ENCODE results near the gene DNAJB8.

The DNAJB8 gene

DNA sequence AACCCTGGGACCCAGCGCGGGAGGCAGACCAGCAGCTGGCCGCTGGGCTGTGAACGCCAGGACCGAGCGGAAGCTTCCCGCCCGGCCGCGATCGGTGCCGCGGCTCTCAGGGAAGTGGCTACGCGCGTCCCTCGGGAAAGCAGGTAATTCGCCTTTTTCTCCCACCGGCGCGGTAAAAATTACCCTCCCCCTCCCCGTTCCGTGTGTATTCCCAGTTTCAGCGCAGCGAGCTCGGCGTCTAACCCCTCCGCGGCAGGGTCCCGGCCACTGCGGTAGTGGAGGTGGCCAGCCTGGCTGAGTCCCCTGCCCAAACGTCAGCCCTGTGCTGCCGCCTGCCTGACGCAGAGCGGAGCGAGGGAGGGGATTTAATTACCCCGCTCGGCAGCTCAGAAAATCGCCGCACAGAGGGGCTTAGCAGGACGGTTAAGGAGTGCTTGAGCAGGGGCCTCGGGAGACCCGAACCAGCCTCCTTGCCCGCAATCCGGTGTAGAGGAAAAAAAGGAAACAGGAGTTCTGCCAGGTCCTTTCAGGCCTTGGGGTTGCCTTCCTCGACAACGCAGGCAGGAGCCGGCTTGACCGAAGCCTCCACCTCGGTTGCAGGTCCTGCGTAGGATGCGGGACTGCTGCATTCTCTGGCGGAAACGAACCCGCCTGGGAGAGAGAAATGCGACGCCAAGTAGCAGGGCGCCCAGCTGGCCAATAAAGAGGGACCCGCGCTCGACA, 23.4 kb upstream of the DNAJB8 start:
- Mint-ChIP-seq H3K4me1 (peaks cover 24% of the 10 kb centered on the region), H3K4me3 (peak overlapping the region; percentile 69), H3K27me3 (peaks cover 70% of the 10 kb centered on the region), H3K9me3 (no peaks in the 10 kb centered on the region), H3K36me3 (ENCODE audit: low read depth) (no peaks in the 10 kb centered on the region), H3K27ac (no peak overlapping the region)
- peak; percentile 17 for DNase-seq
- ATAC-seq, result no peak

DNA sequence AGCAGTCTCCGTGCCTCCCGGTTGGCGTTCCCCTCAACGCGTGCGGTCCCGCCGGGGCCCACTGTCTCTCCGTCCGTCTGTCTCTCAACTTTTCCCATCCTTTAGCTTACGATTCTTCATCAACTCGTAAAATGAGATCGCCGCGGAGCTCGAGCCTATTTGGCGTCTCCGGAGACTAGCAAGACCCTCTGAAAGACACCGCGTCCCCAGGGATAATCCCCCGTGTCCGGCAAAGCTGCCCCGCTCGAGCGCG, 22.9 kb upstream of the DNAJB8 start:
- Mint-ChIP-seq H3K27ac (no peak overlapping the region), H3K4me3 (peak overlapping the region; percentile 69), H3K4me1 (peaks cover 24% of the 10 kb centered on the region), H3K27me3 (peaks cover 72% of the 10 kb centered on the region), H3K9me3 (no peaks in the 10 kb centered on the region), H3K36me3 (ENCODE audit: low read depth) (no peaks in the 10 kb centered on the region)
- DNase-seq (peak; percentile 15), ATAC-seq (no peak)

DNA sequence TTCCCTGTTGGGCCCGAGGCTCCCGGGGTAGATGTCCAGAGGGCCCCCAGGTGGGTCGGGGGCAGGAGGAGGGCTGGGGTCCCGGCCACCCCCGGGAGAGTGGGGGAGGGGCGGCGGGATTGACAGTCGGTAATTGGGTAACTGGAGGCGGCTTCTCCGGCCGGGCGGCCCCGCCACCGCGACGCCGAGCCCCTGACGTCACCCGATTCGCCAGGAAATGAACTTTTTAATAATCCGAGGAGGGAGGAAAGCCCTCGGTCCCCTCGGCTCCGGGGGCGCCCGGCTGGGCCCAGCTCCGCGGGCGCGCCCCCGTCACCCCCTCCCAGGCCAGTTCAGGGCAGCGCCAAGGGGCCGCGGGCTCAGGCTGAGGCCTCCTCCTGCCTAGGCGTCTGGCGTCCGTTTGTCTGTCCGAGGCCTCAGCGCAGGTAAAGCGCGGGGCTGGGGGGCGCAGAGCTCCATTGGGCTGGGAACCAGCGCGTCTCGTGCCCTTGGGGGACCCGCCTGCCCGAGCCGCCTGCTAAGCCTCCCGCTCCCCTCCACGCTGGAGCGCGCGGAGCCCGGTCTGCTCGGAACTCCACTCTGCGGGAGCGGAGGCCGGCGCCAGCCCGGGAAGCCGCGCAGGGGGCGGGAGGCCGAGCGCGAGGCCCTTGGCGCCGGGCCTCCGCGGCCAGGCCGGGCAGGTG, 22.4 kb upstream of the DNAJB8 start:
- Mint-ChIP-seq H3K9me3 (no peaks in the 10 kb centered on the region), H3K4me3 (peak overlapping the region; percentile 69), H3K4me1 (peaks cover 24% of the 10 kb centered on the region), H3K27me3 (peaks cover 72% of the 10 kb centered on the region), H3K36me3 (ENCODE audit: low read depth) (no peaks in the 10 kb centered on the region), H3K27ac (no peak overlapping the region)
- ATAC-seq, result no peak
- peak; percentile 40 for DNase-seq

DNA sequence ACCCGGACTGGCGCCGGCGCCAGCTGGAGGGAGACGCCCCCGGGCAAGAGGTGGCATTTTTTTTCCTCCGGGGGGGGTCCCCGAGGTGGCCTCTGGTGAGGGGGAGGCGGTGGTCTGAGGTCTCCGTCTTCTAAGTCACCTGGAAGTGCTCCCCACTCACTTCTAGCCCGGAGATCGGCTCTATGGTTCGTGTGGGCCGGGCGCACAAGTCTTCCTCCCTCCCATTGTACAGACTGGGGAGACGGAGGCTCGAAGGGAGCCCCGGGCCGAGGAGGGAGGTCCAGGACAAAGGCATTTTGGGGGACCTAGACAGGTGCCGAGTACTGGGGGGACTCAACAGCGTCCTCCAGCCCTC, 21.9 kb upstream of the DNAJB8 start:
- H3K27ac Mint-ChIP-seq, result no peak overlapping the region

DNA sequence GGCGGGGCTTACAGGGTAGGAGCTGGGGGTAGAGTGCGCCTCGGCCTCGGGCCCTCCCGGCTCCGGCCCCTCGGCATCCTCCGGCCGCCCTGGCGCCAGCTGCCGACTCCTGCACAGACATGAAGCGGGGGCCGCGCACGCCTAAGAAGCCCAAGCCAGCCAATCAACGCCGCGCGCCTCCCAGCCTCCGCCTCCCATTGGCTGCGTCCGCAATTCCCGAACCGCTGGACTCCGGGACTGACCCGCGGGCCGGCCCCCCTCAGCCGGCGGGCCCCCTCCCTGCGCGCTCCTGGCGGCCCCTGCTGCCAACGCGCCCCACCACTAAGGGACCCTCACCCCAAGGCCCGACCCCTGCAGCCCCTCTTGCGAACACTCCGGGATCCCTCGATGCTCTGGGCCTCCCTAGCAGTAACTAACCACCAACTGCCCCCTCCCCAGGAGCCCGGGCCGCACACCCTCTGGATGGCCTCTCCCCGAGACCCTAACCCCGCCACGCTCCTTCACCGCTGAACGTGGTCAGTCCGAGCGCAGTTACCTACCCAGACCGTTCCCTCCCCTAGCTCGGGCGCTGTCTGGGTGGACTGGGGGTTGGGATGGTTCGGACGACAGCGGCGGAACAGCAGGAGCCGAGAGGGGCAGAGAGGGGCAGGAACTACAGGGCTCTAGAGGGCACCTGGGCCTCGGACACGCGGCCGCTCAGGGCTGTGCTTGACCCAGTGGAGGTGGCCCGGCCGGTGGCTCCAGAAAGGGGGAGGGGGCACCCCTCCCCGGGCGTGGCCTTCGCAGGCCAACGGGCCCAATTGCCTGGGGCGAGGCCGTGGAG, 21.3 kb upstream of the DNAJB8 start:
- DNase-seq (peak; percentile 58), ATAC-seq (peak; percentile 48)
- peaks cover 33% of the 10 kb centered on the region for H3K4me1 Mint-ChIP-seq
- H3K36me3 Mint-ChIP-seq (ENCODE audit: low read depth), result no peaks in the 10 kb centered on the region
- H3K27ac Mint-ChIP-seq, result no peak overlapping the region
- peaks cover 74% of the 10 kb centered on the region for H3K27me3 Mint-ChIP-seq
- no peaks in the 10 kb centered on the region for H3K9me3 Mint-ChIP-seq
- peak overlapping the region; percentile 75 for H3K4me3 Mint-ChIP-seq

More for the DNA sequence above, 21.9 kb upstream of the DNAJB8 start:
- peak overlapping the region; percentile 63 for H3K4me3 Mint-ChIP-seq
- peaks cover 27% of the 10 kb centered on the region for H3K4me1 Mint-ChIP-seq
- H3K36me3 Mint-ChIP-seq (ENCODE audit: low read depth), result no peaks in the 10 kb centered on the region
- H3K27me3 Mint-ChIP-seq, result peaks cover 72% of the 10 kb centered on the region
- DNase-seq (peak; percentile 14), ATAC-seq (no peak)
- no peaks in the 10 kb centered on the region for H3K9me3 Mint-ChIP-seq

DNA sequence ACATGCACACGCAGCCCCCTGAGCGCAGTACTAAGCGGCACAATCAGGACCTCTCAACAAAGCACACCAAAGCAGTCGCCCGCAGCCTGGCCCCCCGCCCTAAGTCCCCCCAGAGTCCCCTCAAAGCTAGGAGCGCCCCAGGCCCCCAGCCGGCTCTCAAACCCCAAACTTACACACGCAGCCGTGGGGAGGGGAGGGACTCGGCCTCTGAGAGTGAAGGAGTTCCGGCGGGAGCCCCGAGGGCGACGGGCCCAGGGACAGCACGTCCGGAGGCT, 20.8 kb upstream of the DNAJB8 start:
- ATAC-seq (no peak), DNase-seq (no peak)
- Mint-ChIP-seq H3K27me3 (peaks cover 78% of the 10 kb centered on the region), H3K4me3 (peak overlapping the region; percentile 75), H3K27ac (no peak overlapping the region), H3K9me3 (no peaks in the 10 kb centered on the region), H3K36me3 (ENCODE audit: low read depth) (no peaks in the 10 kb centered on the region), H3K4me1 (peaks cover 37% of the 10 kb centered on the region)

DNA sequence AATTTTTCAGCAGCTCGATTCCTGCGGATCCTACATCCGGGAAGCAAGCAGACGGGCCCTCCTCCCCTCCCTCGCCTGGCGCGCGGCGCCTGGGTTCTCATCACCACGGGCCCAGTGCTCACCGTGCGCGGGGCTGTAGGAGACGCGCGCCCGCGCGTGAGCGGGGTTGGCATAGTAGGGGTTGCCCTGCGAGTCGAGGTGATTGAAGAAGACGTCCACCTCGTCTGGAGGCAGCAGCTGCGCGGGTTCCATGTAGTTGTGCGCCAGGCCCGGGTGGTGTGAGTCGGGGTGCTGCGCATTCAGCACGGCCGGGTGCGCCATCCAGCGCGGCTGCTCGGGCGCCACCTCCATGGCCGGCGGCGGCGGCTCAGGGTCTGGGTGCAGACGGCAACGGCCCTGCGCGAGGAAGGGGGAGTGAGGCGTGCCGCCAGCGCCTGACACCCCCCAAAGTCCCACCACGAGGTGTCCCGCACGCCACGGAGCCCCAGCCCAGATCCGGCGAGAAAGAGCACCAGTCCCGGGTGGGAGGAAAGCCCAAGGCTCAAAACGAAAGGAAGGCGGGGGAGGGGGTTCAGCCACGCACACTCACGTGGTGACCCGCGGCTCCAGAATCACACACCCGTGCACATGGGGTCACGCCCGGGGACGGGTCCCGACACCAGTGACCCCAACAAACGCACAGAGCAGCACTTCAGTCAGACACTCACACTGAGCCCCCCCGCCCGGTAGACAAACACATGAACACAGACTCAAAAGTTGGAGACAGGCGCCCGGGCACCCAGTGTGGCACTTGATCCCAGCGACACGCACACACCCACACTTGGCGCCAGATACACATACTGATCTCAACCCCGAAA, 20.2 kb upstream of the DNAJB8 start:
- ATAC-seq (no peak), DNase-seq (peak; percentile 25)
- H3K36me3 Mint-ChIP-seq (ENCODE audit: low read depth), result no peaks in the 10 kb centered on the region
- peak overlapping the region; percentile 75 for H3K4me3 Mint-ChIP-seq
- H3K27ac Mint-ChIP-seq, result no peak overlapping the region
- H3K4me1 Mint-ChIP-seq, result peaks cover 35% of the 10 kb centered on the region
- peaks cover 80% of the 10 kb centered on the region for H3K27me3 Mint-ChIP-seq
- H3K9me3 Mint-ChIP-seq, result no peaks in the 10 kb centered on the region

DNA sequence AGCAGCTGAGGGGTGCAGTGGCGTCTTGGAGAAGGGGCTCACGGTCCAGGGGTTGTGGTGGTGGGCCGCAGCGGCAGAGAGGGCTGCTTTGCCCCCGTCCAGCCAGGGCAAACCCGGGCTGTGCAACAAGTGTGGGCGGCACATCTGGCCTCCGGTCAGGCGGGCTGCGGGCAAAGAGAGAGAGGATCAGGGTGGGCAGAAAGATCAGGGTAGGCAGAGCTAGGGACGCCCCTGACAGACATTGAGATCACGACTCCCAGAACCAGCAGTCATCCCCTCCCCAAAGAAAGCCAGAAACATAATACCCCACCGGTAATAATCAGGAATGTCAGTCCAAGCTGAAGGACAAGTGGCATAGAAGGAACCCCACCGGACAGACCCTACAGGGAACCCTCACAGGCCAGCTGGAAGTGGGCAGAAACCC, 19.5 kb upstream of the DNAJB8 start:
- Mint-ChIP-seq H3K36me3 (ENCODE audit: low read depth) (no peaks in the 10 kb centered on the region), H3K27me3 (peaks cover 81% of the 10 kb centered on the region), H3K4me1 (peaks cover 33% of the 10 kb centered on the region), H3K4me3 (peak overlapping the region; percentile 75), H3K27ac (no peak overlapping the region), H3K9me3 (no peaks in the 10 kb centered on the region)
- DNase-seq (no peak), ATAC-seq (no peak)

DNA sequence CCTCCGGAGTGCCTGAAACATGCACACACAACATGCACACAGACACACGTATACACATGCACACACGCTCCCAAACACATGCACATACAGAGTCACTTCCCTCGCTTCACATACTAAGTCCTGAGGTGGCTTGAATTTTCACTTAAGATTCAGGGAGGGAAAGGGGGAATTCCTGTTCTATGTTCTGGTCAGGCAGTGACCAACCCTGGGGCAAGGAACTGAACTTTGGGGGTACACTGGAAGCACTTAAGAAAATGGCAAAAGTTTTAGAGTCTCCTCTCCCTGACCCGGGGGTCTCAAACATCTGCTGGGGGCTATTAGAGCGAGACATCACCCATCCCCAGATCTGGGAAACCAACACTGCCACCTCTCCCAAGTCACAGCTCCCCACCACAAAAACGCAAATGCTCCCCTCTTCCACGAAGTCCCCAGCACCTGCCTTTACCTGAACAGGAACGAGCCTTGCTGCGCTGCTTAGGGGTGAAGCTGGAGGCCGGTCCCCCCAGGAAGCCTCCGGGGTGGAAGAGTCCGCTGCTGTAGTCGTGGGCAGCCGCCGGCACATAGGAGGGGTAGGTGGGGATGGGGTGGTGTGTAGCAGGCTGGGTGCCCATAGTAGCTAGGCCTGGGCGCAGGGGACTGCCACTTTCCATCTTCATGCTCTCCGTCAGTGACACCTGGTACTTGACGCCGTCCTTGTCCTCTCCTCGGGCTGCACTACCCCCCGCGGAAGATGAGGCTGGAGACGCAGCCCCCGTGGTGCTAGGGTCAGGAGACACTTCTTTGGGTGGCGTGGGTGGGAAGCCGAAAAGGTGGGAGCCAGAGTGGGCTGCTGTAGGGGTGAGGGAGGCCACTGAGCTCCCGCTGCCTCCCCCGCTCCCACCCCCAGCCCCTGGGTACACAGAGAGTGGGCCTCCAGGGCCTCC, 18.9 kb upstream of the DNAJB8 start:
- peaks cover 79% of the 10 kb centered on the region for H3K27me3 Mint-ChIP-seq
- peaks cover 30% of the 10 kb centered on the region for H3K4me1 Mint-ChIP-seq
- no peaks in the 10 kb centered on the region for H3K36me3 Mint-ChIP-seq (ENCODE audit: low read depth)
- no peak overlapping the region for H3K4me3 Mint-ChIP-seq
- ATAC-seq, result no peak
- H3K27ac Mint-ChIP-seq, result no peak overlapping the region
- DNase-seq, result no peak
- H3K9me3 Mint-ChIP-seq, result no peaks in the 10 kb centered on the region

DNA sequence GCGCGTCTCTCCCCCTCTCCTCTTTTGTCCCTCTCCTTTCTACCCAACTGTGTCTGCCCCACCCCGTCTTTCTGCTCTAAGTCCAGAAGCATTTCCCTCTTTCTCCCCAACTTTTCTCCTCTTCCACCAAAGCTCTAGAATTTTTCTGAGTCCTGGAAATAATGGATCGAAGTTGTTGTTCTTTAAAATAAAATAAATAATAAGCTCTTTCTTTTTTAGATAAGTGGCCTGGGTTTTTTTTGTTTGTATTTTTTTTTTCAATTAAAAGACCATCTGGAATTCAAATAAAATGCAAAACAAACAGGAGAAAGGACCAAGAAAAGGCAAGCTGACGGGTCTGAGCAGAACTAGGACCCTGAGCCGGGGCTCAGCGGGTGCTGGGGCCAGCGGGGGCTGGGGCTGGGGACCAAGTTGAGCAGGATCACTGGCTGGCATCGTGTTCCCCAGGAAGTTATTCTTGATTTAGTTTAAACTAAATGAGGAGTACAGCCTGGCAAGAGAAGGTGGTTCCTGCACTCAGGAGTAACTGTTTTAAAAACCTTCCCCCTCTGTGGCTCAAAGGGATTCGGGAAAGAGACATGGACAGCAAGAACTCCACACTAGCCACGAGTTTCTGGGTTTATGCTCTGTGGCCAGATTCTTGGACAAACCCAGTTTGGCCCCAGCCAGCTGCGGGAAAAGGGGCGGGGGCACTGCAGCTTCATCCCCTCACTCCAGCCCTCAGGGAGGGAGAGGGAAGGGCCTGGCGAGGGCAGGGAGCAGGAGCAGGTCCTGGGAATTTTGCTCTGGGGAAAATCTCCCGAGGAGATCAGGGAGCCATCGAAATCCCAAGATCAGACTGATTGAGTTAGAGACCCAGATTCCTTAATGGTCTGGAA, 18.0 kb upstream of the DNAJB8 start:
- peaks cover 26% of the 10 kb centered on the region for H3K4me1 Mint-ChIP-seq
- no peak overlapping the region for H3K4me3 Mint-ChIP-seq
- DNase-seq, result no peak
- no peaks in the 10 kb centered on the region for H3K9me3 Mint-ChIP-seq
- no peak for ATAC-seq
- H3K27me3 Mint-ChIP-seq, result peaks cover 78% of the 10 kb centered on the region
- H3K27ac Mint-ChIP-seq, result no peak overlapping the region
- H3K36me3 Mint-ChIP-seq (ENCODE audit: low read depth), result no peaks in the 10 kb centered on the region

DNA sequence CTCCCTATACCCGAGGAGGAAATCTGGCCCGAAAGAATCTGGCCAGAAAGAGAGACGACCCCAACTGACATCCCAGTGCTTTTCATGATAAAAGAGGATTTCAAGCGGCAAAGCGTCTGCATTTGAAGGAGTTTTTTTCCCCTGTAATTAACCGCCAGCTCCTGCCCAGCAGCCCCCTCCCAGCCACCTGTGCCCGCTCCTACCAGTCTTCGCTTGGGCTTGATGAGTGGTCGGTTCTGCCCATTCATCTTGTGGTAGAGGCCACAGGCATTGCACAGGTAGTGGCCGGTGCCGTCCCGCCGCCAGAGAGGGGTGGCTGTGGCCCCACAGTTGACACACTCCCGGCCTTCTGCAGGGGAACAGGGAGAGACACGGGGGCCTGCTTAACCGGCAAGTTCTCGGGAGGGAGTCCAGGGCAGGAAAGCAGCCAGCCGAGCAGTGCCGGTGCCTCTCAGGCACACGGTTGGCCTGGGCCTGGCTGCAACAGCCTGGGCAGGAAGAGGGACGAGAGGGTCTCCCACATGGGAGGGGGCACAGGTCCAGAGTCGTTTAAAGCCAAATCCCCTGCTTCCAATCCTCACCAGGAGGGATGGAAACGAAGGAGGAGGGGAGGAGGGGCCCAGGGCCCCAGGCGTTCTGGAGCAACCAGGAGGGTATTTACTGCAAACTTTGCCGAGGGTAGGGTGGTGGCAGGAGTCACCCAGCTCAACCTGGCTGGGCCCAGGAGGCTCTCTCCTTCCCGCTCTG, 17.1 kb upstream of the DNAJB8 start:
- H3K4me3 Mint-ChIP-seq, result peak overlapping the region; percentile 32
- peaks cover 24% of the 10 kb centered on the region for H3K4me1 Mint-ChIP-seq
- no peaks in the 10 kb centered on the region for H3K9me3 Mint-ChIP-seq
- ATAC-seq (no peak), DNase-seq (no peak)
- H3K36me3 Mint-ChIP-seq (ENCODE audit: low read depth), result no peaks in the 10 kb centered on the region
- no peak overlapping the region for H3K27ac Mint-ChIP-seq
- peaks cover 80% of the 10 kb centered on the region for H3K27me3 Mint-ChIP-seq
